DMS114 treated with DMSO at 0.1 percent for 48 hours (cell line): Measurements from ENCODE around the gene CD7.

Experiments used
- DNase-seq: peaks from one replicate; lab custom pipeline; 2025; ENCODE audit not compliant: unreplicated experiment; lab: John Stamatoyannopoulos, UW

Gene CD7

DNA sequence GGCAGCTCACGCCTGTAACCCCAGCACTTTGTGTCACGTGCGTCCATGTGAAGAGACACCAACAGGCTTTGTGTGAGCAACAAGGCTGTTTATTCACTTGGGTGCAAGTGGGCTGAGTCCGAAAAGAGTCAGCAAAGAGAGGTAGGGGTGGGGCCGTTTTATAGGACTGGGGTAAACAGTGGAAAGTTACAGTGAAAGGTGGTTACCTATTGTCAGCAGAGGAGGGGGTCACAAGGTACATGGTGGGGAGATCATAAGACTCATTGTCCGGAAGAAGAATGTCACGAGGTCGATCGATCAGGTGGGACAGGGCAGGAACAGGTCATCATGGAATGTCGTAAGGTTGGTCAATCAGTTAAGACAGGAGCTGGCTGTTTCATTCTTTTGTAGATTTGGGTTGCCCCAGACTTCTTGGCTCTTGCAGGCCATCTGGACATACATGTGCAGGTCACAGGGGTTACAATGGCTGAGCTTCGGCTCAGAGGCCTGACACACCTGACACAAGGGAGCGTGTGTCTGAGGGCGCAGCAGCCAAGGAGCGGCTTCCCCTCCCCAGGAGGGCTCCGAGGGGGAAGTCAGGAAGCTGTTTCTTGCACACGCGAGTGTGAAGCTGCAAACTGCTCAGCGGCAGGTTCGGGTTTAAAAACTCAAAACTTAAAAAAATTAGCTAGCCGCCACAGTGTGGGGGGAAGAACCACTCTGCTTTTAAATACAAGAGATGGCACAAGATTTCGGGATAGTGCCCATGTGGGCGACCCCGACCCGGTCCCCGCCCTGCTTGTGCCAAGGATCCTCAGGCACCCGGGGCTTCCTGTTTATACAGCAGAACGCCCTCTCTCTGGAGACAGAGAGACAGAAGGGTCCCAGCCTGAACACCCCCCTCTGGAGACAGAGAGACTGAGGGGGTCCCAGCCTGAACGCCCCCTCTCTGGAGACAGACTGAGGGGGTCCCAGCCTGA is 29.2 kb upstream of the CD7 start:
- no peak for DNase-seq

DNA sequence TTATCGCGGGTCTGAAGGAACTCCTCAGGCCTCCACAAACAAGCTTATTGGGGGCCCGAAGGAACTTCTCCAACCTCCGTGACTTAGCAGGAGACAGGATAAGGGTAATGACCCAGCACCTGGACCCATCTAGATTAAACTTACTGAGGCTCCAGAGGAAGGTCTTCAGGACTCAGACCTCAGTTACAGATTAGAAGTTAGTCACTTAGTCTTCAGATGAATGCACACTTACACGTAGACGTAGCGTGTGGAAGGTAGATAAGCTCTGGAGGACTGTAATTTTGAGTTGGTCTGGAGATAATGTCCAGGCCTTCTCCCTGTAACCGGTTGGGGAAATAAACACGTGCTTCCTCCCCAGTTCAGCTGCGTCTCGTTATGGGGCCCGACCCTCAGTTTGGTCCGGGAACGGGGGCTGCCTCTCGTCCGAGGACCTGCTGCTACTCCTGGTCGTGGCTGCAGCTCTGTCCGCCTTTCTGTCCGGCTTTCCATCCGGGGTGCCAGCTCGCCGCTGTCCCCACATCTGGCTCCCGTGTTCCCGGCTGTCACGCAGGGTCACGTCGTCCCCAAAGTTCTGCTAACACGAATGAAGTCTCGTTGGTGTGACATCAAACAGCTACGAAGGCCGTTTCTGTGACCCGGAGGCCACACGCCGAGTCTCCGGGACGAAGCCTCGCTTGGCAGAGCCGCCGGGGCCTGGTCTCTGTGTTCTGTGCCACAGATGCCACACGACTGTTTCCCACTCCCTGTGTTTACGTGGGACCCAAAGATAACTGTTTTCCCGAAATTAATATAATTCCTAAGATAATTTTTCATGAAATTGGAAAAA is 28.0 kb upstream of the CD7 start:
- no peak for DNase-seq

DNA sequence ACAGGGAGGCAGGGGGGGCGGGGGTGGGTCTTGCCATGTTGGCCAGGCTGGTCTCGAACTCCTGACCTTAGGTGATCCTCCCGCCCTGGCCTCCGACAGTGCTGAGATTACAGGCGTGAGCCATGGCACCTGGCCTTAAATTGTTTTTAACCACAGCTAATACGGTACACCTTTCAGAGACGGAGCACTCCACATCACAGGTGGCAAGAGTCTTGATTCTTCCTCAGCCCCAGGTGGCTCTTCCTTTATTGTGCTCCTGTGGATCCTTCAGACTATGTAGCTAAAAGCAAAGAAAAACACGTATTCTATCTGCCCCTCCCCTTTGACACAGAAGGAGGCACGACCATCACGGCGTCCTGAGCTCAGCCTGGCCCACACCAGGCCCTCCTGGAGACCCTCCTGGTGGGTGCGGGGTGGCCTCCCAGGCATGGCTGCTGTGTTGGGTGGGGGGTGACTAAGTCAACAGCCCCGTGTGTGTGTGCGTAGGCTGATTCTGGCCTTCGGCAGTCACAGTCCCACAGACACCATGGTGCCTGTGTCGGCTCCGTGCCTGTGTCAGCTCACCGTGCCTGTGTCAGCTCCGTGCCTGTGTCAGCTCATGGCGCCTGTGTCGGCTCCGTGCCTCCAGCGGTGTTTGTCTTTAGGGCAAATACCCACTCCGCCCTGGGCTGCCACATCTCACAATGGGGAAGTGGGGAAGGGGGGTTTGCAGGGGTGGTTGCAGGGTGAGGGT is 26.9 kb upstream of the CD7 start:
- no peak for DNase-seq

DNA sequence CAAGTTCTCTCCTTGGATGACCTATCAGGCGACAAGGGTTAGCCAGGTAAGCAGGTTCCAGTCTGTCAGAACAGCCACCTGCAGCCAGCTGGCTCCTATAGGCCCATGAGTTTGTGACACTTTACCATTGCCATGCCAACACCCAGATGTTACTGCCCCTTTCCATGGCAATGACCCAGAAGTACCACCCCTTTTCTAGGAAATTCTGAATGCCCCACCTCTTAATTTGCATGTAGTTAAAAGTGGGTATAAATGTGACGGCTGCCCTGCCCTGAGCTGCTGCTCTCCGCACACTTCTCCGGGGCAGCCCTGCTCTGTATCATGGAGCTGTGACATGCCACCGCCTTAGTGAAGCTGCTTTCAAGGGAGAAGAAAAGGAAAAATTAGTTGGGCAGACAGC is 26.2 kb upstream of the CD7 start:
- DNase-seq: no peak

DNA sequence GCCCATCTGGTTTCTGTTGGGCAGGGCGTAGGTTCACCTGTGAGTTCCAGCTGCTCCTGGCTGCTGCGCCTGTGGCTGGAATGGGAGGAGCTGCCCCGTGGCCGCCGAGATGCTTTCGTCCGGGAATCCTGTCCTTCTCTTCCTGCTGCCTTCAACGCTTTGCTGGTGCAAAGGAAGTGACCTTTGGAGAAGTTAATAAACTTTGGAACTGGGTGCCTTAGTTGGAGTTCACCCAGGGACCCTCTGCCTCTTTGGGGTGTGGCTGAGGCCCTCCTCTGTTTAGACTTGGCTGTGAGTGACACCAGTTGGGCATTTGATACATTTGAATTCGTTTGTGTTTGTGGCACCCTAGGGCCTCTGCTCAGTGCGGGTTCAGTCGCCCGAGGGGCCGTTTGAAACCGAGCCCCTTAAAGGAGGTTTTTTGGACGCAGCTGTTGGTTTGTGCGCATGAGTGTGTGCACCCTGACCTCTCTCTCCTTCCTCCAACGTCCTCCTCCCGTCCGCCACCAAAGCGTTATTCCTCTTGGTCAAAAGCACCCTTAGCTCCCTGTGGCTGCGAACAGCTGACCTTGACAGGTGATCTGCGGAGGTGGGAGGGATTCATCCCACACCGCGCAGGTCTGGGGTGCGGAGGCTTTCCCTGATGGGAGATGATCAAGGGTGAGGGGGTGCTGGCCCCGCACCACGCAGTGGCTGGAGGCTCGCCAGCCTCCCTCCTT is 25.1 kb upstream of the CD7 start:
- DNase-seq: no peak

DNA sequence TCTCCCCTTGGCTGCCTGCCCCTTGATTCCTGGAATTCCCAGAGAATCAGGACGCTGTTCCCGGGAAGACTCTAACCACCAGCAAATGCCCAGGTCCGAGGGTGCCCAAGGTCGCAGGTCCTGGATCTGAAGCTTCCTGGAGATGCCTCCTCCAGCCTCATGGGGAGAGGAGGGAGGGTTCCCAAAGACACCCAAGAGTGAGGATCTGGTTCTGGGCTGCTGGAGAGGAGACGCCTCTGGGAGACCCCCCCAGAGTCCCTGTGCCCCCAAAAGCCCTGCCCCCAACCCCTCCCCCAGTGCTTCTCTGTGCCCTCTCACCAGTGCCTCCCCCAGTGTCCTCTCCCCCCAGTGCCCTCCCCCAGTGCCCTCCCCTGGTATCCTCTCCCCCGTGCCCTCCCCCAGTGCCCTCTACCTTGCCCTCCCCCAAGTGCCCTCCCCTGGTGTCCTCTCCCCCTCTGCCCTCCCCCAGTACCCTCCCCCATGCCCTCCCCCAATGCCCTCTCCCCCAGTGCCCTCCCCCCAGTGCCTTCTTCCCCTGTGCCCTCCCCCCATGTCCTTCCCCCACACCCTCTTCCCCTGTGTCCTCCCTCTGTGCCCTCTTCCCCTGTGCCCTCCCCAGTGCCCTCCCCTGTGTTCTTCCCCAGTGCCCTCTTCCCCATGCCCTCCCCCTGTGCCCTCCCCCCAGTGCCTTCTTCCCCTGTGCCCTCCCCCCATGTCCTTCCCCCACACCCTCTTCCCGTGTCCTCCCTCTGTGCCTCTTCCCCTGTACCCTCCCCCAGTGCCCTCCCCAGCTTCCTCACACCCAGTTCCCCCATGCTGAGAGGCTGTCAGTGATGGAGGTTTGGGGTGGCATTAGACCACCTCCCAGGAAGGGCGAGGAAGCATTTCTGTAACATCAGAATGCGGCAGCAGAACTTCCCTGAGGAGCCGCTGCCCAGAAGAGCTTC is 22.5 kb upstream of the CD7 start:
- DNase-seq: no peak

DNA sequence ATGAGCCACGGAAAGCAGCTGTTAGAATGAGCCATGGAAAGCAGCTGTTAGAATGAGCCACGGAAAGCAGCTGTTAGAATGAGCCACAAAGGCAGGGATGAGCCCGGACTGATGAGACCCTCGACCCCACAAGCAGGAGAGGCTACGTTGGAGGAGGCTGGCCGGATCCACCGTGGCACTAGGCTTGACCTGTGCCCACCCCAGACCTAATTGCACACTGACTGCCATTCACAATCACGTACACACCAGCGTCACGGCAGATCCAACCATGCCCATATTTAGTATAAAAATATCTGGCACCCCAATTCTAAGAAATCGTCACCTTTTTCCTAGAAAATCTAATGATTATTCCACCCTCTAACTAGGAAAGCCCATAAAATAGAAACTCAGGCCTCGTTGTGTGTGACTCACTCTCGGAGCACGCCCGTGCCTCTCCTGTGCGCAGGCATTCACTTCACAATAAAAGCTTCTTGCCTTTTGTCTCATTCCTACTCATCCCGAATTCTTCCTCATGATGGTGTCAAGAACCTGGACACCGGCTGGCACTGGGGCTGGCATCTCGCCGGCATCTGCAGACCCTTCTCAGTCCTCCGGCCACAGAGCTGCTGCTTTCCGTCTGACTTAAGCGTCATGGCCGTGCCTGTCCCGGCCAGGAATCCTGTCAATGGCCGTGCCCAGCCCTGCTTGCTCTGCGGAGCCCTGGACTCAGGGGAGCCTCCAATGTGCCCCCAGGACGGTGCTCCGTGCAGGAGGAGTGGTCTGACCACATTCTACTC is 21.6 kb upstream of the CD7 start:
- no peak for DNase-seq

DNA sequence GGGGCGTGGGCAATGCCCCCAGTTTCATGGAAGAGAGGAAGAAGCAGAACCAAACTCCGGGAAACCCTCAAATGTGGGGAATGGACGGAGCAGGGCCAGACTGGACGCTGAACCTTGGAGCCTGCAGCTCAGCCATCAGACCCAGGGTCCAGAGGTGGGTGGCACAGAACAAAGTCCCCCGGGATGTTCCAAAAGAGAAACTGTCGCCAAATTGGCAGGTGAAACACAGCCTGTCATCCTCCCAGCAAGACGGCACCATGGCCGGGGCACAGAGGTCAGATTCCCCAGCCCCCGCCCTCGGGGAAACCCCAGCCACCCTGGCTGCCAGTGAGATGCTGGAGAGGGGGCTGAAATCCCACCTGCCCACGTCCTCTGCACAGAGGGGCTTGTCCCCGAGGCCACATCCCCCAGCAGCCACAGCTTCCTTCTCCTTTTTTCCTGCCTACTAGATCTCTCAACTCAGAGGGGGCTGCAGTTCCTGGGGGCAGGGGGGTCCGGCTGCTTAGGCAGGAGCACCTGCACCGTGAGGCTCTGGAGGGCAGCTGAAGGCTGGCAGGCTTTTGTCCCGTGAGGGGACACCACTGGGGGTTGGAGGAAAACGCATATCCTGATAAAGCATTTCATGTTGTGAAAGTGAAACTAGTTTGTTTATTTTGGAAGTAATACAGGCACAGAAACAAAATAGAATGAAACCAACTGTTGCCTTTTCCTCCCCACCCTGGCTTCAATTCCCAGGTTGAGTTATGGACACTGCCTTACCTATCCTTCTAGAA is 17.4 kb upstream of the CD7 start:
- no peak for DNase-seq

DNA sequence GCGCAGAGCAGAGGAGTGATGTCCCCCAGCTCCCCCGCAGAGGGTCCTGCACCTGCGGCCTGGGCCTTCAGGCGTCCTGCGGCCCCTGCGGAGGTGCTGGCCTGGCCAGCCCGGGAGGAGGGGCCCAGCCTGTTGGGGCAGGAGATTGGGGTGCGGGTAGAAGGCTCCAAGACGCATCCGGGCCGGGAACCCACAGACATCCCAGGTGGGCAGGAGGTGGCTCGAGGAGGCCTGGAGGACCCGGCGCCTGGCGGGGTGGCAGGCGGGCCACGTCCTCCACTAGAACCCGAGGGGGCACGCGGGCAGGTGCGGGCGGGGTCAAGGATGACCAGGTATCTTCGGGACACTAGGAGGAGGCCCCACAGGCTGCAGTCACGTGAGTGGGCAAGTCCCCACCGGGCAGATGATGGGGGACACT is 16.8 kb upstream of the CD7 start:
- no peak for DNase-seq

DNA sequence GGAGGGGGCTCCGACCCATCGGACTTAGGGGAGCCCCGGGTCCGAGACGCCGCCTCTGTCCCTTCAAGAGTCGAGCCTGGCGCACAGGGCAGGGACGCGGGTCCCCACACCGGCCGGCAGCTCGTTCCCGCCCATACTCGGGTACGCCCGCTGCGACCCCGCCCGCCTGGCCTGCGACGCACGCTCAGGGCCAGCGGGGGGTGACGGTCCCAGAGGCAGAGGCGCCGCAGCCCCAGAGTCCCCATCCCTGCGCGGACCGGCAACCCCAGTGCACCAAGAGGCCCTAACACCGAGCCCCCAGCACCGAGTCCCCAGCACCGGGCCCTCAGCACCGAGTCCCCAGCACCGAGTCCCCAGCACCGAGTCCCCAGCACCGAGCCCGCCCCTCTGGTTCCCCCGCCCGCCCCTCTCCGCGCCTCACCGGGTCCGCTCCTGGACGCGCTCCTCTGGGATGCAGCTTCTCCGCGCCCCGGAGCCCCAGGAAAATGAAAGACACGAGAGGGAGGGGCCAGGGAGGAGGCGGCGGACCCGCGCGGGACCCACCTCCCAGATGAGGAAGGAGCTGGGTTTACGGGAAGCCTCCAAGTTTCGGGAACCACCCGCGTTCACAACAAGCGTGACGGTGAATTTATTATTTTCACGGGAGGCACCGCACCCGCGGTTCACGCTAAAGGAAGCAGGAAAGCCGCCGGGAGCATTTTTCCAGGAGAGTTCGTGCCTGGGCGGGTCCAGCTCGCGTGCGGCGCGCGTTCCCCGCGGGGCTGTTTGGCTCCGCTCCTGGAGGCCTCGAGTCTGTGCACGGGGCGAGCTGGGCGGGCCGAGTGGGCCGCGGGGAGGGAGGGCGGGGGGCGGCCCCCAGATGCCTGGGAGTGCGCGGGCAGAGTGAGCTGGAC is 16.1 kb upstream of the CD7 start, which contains the start of gene SECTM1:
Gene SECTM1, minus strand, starts transcription at position 488 of the 893 bp plus-strand sequence. CDS start 6,526 bp downstream, outside the sequence.
- DNase-seq: no peak

DNA sequence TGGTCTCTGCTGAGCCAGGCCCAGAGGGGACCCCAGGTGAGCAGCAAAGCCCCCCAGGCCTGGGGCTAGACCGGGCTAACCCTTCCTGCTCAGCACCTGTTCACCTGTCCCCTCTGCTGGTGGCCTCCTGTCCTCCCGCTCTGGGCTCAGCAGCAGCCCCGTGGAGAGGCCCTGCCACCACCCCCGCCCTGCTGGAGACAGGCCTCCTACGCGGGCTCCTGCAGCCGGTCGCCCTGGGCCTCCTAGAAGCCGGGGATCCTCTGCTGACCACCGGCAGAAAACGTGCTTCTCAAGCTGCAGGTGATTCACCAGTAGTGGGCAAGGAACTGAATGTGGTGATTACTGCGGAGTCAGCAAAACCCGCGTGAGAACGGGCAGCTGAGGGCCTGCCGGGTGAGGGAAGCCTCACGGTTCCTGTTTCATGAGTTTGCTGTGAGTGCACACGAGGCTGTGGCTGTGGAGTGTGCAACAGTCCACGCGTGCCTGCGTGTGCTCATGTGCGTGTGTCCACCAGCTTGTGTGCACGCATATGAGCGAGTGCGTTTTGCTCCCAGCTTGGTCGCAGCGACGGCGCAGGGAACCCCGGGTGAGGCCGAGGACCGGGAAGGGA is 15.4 kb upstream of the CD7 start:
- no peak for DNase-seq

DNA sequence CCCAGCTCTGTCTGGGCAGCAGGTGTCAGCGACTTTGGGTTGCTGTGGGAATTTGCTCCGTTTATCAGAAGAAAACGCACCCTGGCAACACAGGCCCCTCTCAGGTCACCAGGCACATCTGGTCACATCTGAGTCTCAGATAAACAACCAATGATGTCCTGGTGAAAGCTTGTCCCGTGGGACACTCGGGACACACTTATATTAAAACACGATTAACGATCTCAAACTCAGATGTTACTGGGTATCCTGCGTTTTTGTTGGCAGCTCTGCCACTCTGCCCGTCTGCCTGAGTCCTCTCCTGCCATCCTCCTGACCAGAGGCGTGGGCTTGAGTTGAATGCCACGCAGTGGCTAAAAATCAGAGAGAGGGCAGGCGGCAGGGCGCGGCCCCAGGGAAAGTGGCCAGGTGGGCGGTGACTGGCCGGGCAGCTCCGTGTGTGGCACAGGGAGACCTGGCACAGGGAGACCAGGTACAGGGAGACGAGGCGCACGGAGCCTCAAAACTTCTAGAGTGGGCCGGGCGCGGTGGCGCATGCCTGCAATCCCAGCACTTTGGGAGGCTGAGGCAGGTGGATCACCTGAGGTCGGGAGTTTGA is 14.0 kb upstream of the CD7 start:
- DNase-seq: no peak

DNA sequence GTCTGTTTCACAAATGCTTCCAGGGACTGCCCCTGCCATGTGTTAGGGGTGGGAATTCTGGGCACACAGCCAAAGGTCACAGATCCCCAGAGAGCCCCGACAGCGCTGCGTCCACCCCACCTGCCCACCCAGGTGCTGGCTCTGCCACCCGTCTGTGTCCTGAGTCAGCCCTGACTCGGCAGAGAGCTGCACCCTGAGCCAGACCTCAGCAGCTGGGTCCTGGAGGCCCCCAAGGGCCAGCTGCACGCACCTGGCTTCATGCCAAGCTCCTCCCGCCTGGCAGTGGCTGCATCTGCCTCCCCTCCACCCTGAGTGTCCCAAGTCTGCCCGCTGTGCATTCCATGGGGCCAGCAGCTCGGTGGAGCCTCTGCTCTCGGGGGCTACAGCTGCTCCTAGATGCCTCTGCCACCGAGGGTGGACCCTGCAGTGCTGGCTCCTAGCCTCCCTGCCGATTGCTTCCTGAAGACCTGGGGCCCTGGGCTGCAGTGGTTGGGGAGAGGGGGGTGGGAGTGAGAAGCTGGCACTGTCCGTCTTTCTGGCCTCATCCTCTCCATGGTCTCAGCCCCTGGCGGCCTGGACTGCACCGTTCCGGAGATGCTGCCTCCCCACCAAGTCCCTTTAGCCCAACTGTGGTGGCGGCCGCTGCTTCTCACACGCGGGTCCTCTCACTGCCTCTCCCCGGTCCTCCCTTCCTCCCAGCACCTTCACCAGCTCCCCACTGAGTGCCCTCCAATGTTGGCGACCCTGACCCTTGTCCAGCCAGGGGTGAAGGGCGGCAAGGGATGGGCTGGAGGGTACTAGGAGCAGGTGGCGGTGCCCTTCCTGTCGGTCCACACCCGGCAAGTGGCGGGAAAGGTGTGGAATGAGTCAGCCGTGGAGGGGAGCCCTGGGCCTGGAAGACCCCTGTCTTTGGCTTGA is 13.2 kb upstream of the CD7 start:
- no peak for DNase-seq

DNA sequence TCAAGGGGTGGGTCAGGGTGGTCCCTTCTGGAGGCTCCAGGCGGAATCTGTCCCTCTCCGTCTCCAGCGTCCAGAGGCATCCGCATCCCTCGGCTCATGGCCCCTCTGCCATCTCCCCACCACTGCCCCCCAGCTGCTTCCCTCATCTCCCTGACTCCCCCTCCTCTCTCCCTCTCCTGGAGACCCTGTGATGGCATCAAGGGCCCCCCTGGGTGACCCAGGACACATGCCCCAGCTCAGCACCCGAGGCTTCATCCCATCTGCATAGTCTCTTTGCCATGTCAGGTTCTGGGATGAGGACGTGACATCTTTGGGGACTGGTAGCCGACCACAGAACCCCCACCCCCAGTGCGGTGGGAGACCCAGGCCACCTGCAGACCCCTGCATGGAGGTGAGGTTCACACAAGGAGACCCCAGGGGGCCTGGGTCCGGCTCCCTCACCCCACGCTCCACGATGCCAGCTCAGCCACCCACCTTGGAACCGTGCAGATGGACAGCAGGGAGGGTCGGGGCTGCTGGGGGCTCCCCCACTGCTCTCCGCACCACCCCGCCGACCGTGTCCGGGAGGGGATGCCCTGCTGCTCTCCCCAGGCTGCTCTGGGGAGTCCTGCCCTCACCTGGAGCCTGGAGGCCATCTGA is 12.4 kb upstream of the CD7 start:
- no peak for DNase-seq
